HepG2 (cell line): ENCODE results near the gene VIT. TPM values are rescaled to one million over a fixed set of nuclear protein-coding genes. Genes with fewer than 3 reads are reported as not detected.
A peak's percentile ranks its signal among the peaks of the same experiment; 100 is the strongest.

Source experiments
- CBX1 ChIP-seq: IDR thresholded peaks from one replicate; pipeline ENCODE4 v1.6.1; 2016; ENCODE audit warnings: antibody characterized with exemption, low read depth
- ERF ChIP-seq: IDR thresholded peaks from 2 replicates; pipeline ENCODE4 v1.6.1; 2018; ENCODE audit warnings: missing biosample characterization, missing genetic modification reagents
- FIP1L1 ChIP-seq: fragments of 200-400 bp; formaldehyde crosslinking; IDR thresholded peaks from 2 replicates; pipeline ENCODE4 v1.6.1; 2018; ENCODE audit warnings: low read depth, mild to moderate bottlenecking, low read length, moderate library complexity, borderline replicate concordance; ENCODE audit not compliant: insufficient read depth
- HMG20A ChIP-seq: IDR thresholded peaks from 2 replicates; pipeline ENCODE4 v1.6.1; 2016; ENCODE audit warnings: borderline replicate concordance
- HNRNPLL ChIP-seq: fragments of 200-400 bp; formaldehyde crosslinking; IDR thresholded peaks from 2 replicates; pipeline ENCODE4 v1.6.1; 2017; ENCODE audit warnings: mild to moderate bottlenecking, low read depth, low read length; ENCODE audit not compliant: poor library complexity, severe bottlenecking
- KLF11 ChIP-seq: IDR thresholded peaks from 2 replicates; pipeline ENCODE4 v1.6.1; 2016; ENCODE audit warnings: missing compliant biosample characterization
- MAFG ChIP-seq: sonication (generic); formaldehyde crosslinking; IDR thresholded peaks from 2 replicates; pipeline ENCODE4 v1.5.1; 2020; ENCODE audit warnings: mild to moderate bottlenecking, missing genetic modification reagents
- MEIS1 ChIP-seq: sonication (generic); formaldehyde crosslinking; IDR thresholded peaks from 2 replicates; pipeline ENCODE4 v1.9.0; 2021; ENCODE audit warnings: mild to moderate bottlenecking, missing genetic modification reagents, moderate library complexity, borderline replicate concordance
- MNT ChIP-seq: fragments of 450-650 bp; IDR thresholded peaks from 2 replicates; pipeline ENCODE4 v1.6.1; 2016
- MTERF4 ChIP-seq: sonication (generic); formaldehyde crosslinking; IDR thresholded peaks from 2 replicates; pipeline ENCODE4 v1.8.0; 2023; ENCODE audit warnings: mild to moderate bottlenecking, missing genetic modification reagents
- USF2 ChIP-seq, 2 experiments: sonication (generic) in 1 of 2; formaldehyde crosslinking in 1 of 2; IDR thresholded peaks; 2 replicates each; pipeline versions ENCODE4 v1.5.1 to v1.6.1; 2011 to 2020; ENCODE audit warnings: borderline replicate concordance in 1 of 2, low read depth in 1 of 2, low read length in 1 of 2, mild to moderate bottlenecking in 1 of 2, missing genetic modification reagents in 1 of 2, moderate library complexity in 1 of 2
- ZBTB33 ChIP-seq: sonication (generic); formaldehyde crosslinking; IDR thresholded peaks from 2 replicates; pipeline ENCODE4 v1.4.0; 2020; ENCODE audit warnings: missing genetic modification reagents
- ZFYVE20 ChIP-seq: sonication (generic); formaldehyde crosslinking; IDR thresholded peaks from 2 replicates; pipeline ENCODE4 v1.8.0; 2023; ENCODE audit warnings: low read depth, mild to moderate bottlenecking, moderate library complexity, missing genetic modification reagents, borderline replicate concordance
- ZMYM4 ChIP-seq: sonication (generic); formaldehyde crosslinking; IDR thresholded peaks from 2 replicates; pipeline ENCODE4 v1.8.1; 2023; ENCODE audit warnings: mild to moderate bottlenecking, missing genetic modification reagents
- ZNF646 ChIP-seq: sonication (generic); formaldehyde crosslinking; IDR thresholded peaks from 2 replicates; pipeline ENCODE4 v1.9.0; 2021; ENCODE audit warnings: mild to moderate bottlenecking, missing genetic modification reagents
- ZNF883 ChIP-seq: sonication (generic); formaldehyde crosslinking; IDR thresholded peaks from 2 replicates; pipeline ENCODE4 v1.5.1; 2020; ENCODE audit warnings: mild to moderate bottlenecking, missing genetic modification reagents; ENCODE audit errors: not compliant biosample characterization
- polyA plus RNA-seq, 8 experiments: library from polyadenylated mRNA; depleted of rRNA in 3 of 8; stranded (reverse) in 7 of 8; unstranded in 1 of 8; fragments of >200 nt; fragmentation: Illumina TruSeq in 4 of 8; extraction: Trizol in 4 of 8; gene quantifications; 2 replicates each; pipeline versions ENCODE4 v1.2.1 to v1.2.3, GENCODE V29; 2011 to 2016; ENCODE audit warnings: low read depth in 4 of 8, missing spikeins in 1 of 8, mixed read lengths in 1 of 8; ENCODE audit not compliant: insufficient read depth in 1 of 8
- total RNA-seq, 5 experiments: library from RNA; depleted of rRNA; stranded (reverse); fragments of >200 nt; fragmentation: Illumina TruSeq; extraction: Trizol; gene quantifications; 2 replicates each; pipeline ENCODE4 v1.2.3, GENCODE V29; 2016; ENCODE audit warnings: low read depth in 1 of 5

The VIT gene
- total and polyA plus RNA-seq, 2 of the 13 experiments (the other 11 are each of a cell fraction or from before 2014, with no cell fraction given), result not detected

GRCh38 chr2:36659872-36660312 lies 36.6 kb upstream of the VIT start (continued):
- peak; percentile 29; the same call in 1 of the 2 replicates for TF ChIP-seq KLF11 (CRISPR knock-in tag)
- TF ChIP-seq ZMYM4 (CRISPR knock-in tag), result peak; percentile 77
- TF ChIP-seq MNT, result no peak
- TF ChIP-seq FIP1L1, result no peak
- no peak for TF ChIP-seq USF2 (IDR thresholded peaks at IDR 0.05; ENCODE audit: low read depth, low read length)
- no peak for TF ChIP-seq USF2 (CRISPR knock-in tag; IDR thresholded peaks at IDR 0.05; ENCODE audit: borderline replicate concordance)
- TF ChIP-seq CBX1, result no peak
- peak; percentile 73; the same call in 1 of the 2 replicates for TF ChIP-seq MEIS1 (CRISPR knock-in tag)
- TF ChIP-seq ZNF883 (CRISPR knock-in tag), result no peak
- TF ChIP-seq ZBTB33 (CRISPR knock-in tag), result peak; percentile 31; the same call in 1 of the 2 replicates
- no peak for TF ChIP-seq MAFG (CRISPR knock-in tag)
- TF ChIP-seq MTERF4 (CRISPR knock-in tag), result no peak
- TF ChIP-seq HNRNPLL, result no peak
- no peak; the same call in 1 of the 2 replicates for TF ChIP-seq ERF (CRISPR knock-in tag)
- TF ChIP-seq ZNF646, result no peak
- TF ChIP-seq HMG20A, result peak; percentile 99; the same call in 1 of the 2 replicates
- TF ChIP-seq ZFYVE20 (CRISPR knock-in tag), result no peak
